ENCODE data around the gene OASL. TPM values are rescaled to one million over a fixed set of nuclear protein-coding genes. Genes with fewer than 3 reads are reported as not detected.

The OASL gene
- polyA plus RNA-seq, 1 of the 3 experiments (the other 2 are of a cell fraction), result 0.41 TPM

- Histone ChIP-seq H3K9ac (no peak overlapping the region), H3K4me2 (no peak overlapping the region), H3K4me3 (ENCODE audit: low read depth in 2 of 2, low read length in 1 of 2) (no peak overlapping the region), H3F3A (replicated peaks; ENCODE audit: insufficient read depth) (no peaks in the 10 kb centered on the region), H3K4me1 (ENCODE audit: control insufficient read depth in 1 of 2, insufficient read depth in 2 of 2, low read depth in 1 of 2, low read length in 1 of 2) (no peaks in the 10 kb centered on the region), H2AFZ (ENCODE audit: low read depth) (no peak overlapping the region), H3K27me3 (ENCODE audit: insufficient read depth) (no peaks in the 10 kb centered on the region), H4K20me1 (ENCODE audit: insufficient read depth) (no peaks in the 10 kb centered on the region), H3K79me2 (ENCODE audit: insufficient read depth) (no peaks in the 10 kb centered on the region), H3K9me3 (no peaks in the 10 kb centered on the region), H3K36me3 (replicated peaks in 1 of 2; ENCODE audit: control insufficient read depth in 1 of 2, insufficient read depth in 2 of 2, low read length in 1 of 2) (peaks cover 10 to 17% of the 10 kb centered on the region in 2 experiments), H3K27ac (ENCODE audit: low read depth in 2 of 2, low read length in 1 of 2) (no peak overlapping the region), H3K9me2 (no peaks in the 10 kb centered on the region)
- no peak for TF ChIP-seq GATA2 (CRISPR knock-in tag; IDR thresholded peaks at IDR 0.05)
- no peak for TF ChIP-seq NFIC (IDR thresholded peaks at IDR 0.05; ENCODE audit: borderline replicate concordance)
- TF ChIP-seq YY1 (IDR thresholded peaks at IDR 0.05; ENCODE audit: low read depth), result no peak
- CTCF ChIA-PET, result no interaction called here
- no peak for DNase-seq
- POLR2A ChIA-PET, result no interaction called here
- WGBS (ENCODE audit: low lambda C conversion rate), result 98% methylated on average over 8 of the region's 11 CpGs
Measured at GRCh38 chr12:121000530-121000929, 38.5 kb downstream of the OASL start.

GRCh38 chr12:120999191-121000120 lies 39.6 kb downstream of the OASL start:
- Histone ChIP-seq H3K27ac (ENCODE audit: low read depth in 2 of 2, low read length in 1 of 2) (no peak overlapping the region), H3K4me3 (ENCODE audit: low read depth in 2 of 2, low read length in 1 of 2) (no peak overlapping the region), H3K9ac (no peak overlapping the region), H3F3A (replicated peaks; ENCODE audit: insufficient read depth) (no peaks in the 10 kb centered on the region), H3K79me2 (ENCODE audit: insufficient read depth) (no peaks in the 10 kb centered on the region), H4K20me1 (ENCODE audit: insufficient read depth) (no peaks in the 10 kb centered on the region), H3K27me3 (ENCODE audit: insufficient read depth) (no peaks in the 10 kb centered on the region), H3K36me3 (replicated peaks in 1 of 2; ENCODE audit: control insufficient read depth in 1 of 2, insufficient read depth in 2 of 2, low read length in 1 of 2) (peaks cover 6 to 12% of the 10 kb centered on the region in 2 experiments), H2AFZ (ENCODE audit: low read depth) (no peak overlapping the region), H3K9me2 (no peaks in the 10 kb centered on the region), H3K4me2 (no peak overlapping the region), H3K4me1 (ENCODE audit: control insufficient read depth in 1 of 2, insufficient read depth in 2 of 2, low read depth in 1 of 2, low read length in 1 of 2) (no peaks in the 10 kb centered on the region), H3K9me3 (no peaks in the 10 kb centered on the region)
- DNase-seq, result peak; percentile 50
- 83% methylated on average over 22 of the region's 23 CpGs for WGBS (ENCODE audit: low lambda C conversion rate)
- TF ChIP-seq CHD2 (IDR thresholded peaks at IDR 0.05; ENCODE audit: low read length, partially characterized antibody) (no peak), GATA2 (CRISPR knock-in tag; IDR thresholded peaks at IDR 0.05) (no peak), USF2 (IDR thresholded peaks at IDR 0.05; ENCODE audit: borderline replicate concordance, low read depth, low read length) (no peak), PBX3 (IDR thresholded peaks at IDR 0.05) (no peak), POLR2AphosphoS5 (IDR thresholded peaks at IDR 0.05; ENCODE audit: low read depth, low read length) (no peak), TAF1 (IDR thresholded peaks at IDR 0.05; ENCODE audit: borderline replicate concordance, low read depth, low read length) (no peak), NRF1 (IDR thresholded peaks at IDR 0.05; ENCODE audit: low read depth, low read length) (no peak), FOSL2 (IDR thresholded peaks at IDR 0.05; ENCODE audit: borderline replicate concordance, low read depth) (no peak), ELF1 (IDR thresholded peaks at IDR 0.05) (no peak), MEF2A (IDR thresholded peaks at IDR 0.05; ENCODE audit: borderline replicate concordance, low read depth) (no peak), EZH2phosphoT487 (IDR thresholded peaks at IDR 0.05; ENCODE audit: borderline replicate concordance, low read depth) (no peak), CTCF (IDR thresholded peaks at IDR 0.05) (no peak), SMC3 (IDR thresholded peaks at IDR 0.05; ENCODE audit: low read depth, low read length) (no peak), RAD21 (IDR thresholded peaks at IDR 0.05; ENCODE audit: low read length) (no peak), RXRA (IDR thresholded peaks at IDR 0.05; ENCODE audit: borderline replicate concordance, low read depth) (no peak), RCOR1 (IDR thresholded peaks at IDR 0.05; ENCODE audit: low read length) (no peak), TEAD4 (IDR thresholded peaks at IDR 0.05; ENCODE audit: borderline replicate concordance, insufficient read depth) (no peak), IRF3 (IDR thresholded peaks at IDR 0.05; ENCODE audit: low read depth, low read length) (no peak), RFX5 (IDR thresholded peaks at IDR 0.05; ENCODE audit: low read length) (no peak)
- POLR2A ChIA-PET, result no interaction called here
- CTCF ChIA-PET, result no interaction called here

Data from SK-N-SH (cell line).